ENCODE results near the gene MBOAT2.

- TF ChIP-seq CTCF (IDR thresholded peaks at IDR 0.05; ENCODE audit: poor library complexity, severe bottlenecking), result no peak
- TF ChIP-seq RAD21 (conservative IDR thresholded peaks at IDR 0.05), result no peak
These were observed 46.8 kb upstream of the MBOAT2 start for GRCh38 chr2:9050122-9050809.
